Nucleus accumbens (tissue), 56 donors: ENCODE results near the gene C11orf87.

Experiments
- DNase-seq, 56 donors: peaks; one replicate each; lab custom pipeline; 2025; lab: John Stamatoyannopoulos, UW

The C11orf87 gene

GRCh38 chr11:109435121-109435742, 13.2 kb downstream of the C11orf87 start:
- no peak for DNase-seq

DNA sequence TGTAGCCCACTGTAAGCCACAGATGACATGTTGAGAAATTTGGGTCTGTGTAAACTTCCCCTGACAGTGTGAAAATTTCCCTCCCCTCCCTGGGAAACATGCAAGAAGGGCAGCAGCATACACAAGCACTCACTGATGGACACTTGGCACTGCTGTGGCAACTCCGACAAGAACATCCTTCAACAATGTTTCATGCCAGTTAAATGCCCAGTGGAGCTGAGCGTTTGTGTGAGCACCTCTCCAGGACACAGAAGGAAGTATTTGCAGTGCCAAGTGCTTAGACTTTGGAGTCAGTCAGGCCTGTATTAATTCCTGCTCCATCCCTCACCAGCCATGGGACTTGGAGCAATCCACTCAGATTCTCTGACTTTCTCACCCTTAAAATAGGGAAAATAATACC, 17.7 kb downstream of the C11orf87 start:
- DNase-seq: no peak

GRCh38 chr11:109443052-109443451, 21.1 kb downstream of the C11orf87 start:
- no peak for DNase-seq

- no peak for DNase-seq
Observed at GRCh38 chr11:109454857-109455256, 32.9 kb downstream of the C11orf87 start.
